Coronary artery (tissue), 2 donors: Measurements from ENCODE around the gene SEMA4G.

Experiments used
- DNase-seq: peaks from one replicate; pipeline ENCODE4 v3.0.0-alpha.2; 2017; ENCODE audit warnings: low spot score
- H3K27ac ChIP-seq, 2 donors: fragments of 200-600 bp; sonication (generic); one replicate each; pipeline ENCODE4 v1.5.1; 2016 to 2019
- H3K4me3 ChIP-seq: fragments of 200-600 bp; sonication (generic); 2 replicates; pipeline ENCODE4 v1.5.1; 2016; ENCODE audit warnings: mild to moderate bottlenecking, moderate library complexity
- CTCF ChIP-seq: fragments of 200-600 bp; sonication (generic); IDR thresholded peaks from one replicate; pipeline ENCODE4 v1.5.1; 2019; ENCODE audit warnings: antibody characterized with exemption

Gene SEMA4G

GRCh38 chr10:100963826-100964225 is 5.5 kb upstream of the SEMA4G start:
- TF ChIP-seq CTCF: no peak
- Histone ChIP-seq H3K4me3 (no peak overlapping the region), H3K27ac (no peak overlapping the region)

GRCh38 chr10:100965820-100966219 is 3.5 kb upstream of the SEMA4G start:
- TF ChIP-seq CTCF: no peak

More at GRCh38 chr10:100963826-100964225, 5.5 kb upstream of the SEMA4G start:
- DNase-seq: no peak

GRCh38 chr10:100966887-100967286 is 2.4 kb upstream of the SEMA4G start:
- no peak for TF ChIP-seq CTCF
- no peak for DNase-seq
- Histone ChIP-seq H3K4me3 (no peak overlapping the region), H3K27ac (no peak overlapping the region)

More at GRCh38 chr10:100965820-100966219, 3.5 kb upstream of the SEMA4G start:
- H3K4me3 ChIP-seq: no peak overlapping the region
- no peak overlapping the region for H3K27ac ChIP-seq
- no peak for DNase-seq

- DNase-seq: no peak
- Histone ChIP-seq H3K4me3 (no peak overlapping the region), H3K27ac (no peak overlapping the region)
- TF ChIP-seq CTCF: no peak
Observed at GRCh38 chr10:100967332-100967731, 2.0 kb upstream of the SEMA4G start.

- no peak for TF ChIP-seq CTCF
- DNase-seq: no peak
- H3K4me3 ChIP-seq: no peak overlapping the region
- no peak overlapping the region for H3K27ac ChIP-seq
Observed at GRCh38 chr10:100968062-100968736, 1.1 kb upstream of the SEMA4G start.

GRCh38 chr10:100968863-100969186 is 479 bp upstream of the SEMA4G start:
- DNase-seq: no peak
- no peak overlapping the region for H3K27ac ChIP-seq
- no peak for TF ChIP-seq CTCF
- peak overlapping the region; percentile 83 for H3K4me3 ChIP-seq
